WI38 (cell line): Measurements from ENCODE around the gene PALS2.

Experiments
- H3K4me3 ChIP-seq: 2 replicates; pipeline ENCODE4 v1.5.1; 2011; ENCODE audit warnings: low read depth, mild to moderate bottlenecking, control low read depth, low read length
- TF ChIP-seq, protein P1 (sequence below): IDR thresholded peaks from 2 replicates; pipeline ENCODE4 v1.5.1; 2012; ENCODE audit warnings: low read depth, mild to moderate bottlenecking, control low read depth, low read length

The PALS2 gene

DNA sequence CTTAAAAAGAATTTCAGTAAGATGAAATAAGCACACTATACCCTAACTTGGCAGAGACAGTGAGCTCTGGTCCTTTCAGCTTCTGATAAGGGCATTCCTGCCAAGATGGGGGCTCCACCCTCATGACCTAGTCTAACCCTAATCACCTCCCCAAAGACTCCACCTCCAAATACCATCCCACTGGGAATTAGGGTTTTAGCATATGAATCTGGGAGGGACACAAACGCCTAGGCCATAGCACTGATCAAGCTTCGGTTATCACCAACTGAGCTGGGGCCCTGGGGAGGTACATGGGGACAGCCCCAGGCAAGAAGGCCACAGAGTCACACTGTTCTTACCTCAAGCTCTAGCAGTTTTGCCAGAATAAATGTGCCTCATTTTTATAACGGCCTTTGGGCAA, 31.4 kb downstream of the PALS2 start:
- H3K4me3 ChIP-seq, result no peak overlapping the region
- TF ChIP-seq, protein P1, sequence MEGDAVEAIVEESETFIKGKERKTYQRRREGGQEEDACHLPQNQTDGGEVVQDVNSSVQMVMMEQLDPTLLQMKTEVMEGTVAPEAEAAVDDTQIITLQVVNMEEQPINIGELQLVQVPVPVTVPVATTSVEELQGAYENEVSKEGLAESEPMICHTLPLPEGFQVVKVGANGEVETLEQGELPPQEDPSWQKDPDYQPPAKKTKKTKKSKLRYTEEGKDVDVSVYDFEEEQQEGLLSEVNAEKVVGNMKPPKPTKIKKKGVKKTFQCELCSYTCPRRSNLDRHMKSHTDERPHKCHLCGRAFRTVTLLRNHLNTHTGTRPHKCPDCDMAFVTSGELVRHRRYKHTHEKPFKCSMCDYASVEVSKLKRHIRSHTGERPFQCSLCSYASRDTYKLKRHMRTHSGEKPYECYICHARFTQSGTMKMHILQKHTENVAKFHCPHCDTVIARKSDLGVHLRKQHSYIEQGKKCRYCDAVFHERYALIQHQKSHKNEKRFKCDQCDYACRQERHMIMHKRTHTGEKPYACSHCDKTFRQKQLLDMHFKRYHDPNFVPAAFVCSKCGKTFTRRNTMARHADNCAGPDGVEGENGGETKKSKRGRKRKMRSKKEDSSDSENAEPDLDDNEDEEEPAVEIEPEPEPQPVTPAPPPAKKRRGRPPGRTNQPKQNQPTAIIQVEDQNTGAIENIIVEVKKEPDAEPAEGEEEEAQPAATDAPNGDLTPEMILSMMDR, result no peak

DNA sequence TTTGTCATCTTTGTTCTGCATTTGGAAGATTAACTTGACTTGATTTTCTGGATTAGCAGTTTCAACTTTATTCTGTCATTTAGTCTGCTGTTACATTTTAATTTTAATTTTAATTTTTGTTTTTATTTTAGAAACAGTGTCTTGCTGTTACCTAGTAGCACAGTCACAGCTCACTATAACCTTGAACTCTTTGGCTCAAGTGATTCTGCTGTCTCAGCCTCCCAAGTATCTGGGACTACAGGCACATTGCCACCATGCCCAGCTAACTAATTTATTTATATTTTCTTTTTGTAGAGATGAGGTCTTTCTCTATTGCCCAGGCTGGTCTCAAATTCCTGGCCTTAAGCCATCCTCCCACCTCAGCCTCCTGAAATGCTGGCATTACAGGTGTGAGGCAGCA, 35.3 kb downstream of the PALS2 start:
- TF ChIP-seq, protein P1, result no peak
- H3K4me3 ChIP-seq, result no peak overlapping the region

DNA sequence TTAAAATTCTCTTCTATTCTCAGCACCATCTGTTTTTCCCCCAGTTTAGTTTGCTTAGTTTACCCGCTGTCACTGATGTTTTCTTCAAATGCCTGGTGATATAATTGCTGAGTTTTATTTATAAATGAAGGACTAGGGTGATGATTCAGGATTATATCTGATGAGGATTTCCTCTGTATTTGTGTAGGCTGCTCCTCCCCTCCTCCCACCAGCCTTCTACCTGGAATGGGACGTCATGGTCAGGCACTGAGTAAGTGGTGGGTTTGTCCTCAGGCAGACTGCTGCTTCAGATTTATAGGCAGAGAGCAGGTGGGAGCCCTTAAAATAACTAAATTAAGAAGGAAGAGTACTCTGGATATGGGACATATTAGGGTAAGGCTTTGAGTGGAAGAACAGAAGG, 35.8 kb downstream of the PALS2 start:
- TF ChIP-seq, protein P1, result no peak
- H3K4me3 ChIP-seq, result no peak overlapping the region

DNA sequence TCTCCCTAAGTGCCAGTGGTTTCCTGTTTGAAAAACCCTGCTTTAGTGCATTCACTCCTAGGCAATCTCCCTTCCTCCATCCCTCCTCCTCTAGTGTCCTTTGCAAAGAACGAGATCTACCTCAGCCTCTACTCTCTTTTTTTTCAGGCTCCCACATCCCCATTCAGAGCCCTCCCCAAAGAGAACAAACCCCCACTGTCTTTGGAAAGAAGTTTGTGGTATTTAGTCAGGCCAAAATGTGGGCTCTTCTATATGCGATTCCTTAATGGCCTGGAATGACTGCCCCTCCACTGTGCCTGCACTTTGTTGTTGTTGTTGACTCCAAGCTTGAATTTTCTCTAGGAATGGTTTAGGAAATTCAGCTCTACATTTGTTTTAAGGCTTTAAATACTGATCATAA, 36.3 kb downstream of the PALS2 start:
- H3K4me3 ChIP-seq, result no peak overlapping the region
- TF ChIP-seq, protein P1, result no peak

DNA sequence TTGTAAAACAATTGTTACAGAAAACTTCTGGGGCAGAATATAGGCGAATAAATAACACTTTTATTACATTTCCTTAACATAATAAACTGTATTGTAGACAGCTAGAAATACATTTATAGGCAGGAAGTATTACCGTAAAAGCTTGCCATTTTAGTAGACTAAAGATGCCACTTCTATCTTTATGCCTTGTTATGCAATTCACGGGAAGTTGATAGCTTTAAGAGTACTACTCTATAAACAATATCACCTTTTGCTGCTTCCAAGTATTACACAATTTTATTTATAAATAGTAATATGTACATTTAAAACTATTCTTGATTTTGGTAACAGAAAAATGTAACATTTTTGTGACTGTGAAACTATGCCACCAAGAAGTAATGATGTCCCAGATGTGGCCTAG, 37.9 kb downstream of the PALS2 start:
- H3K4me3 ChIP-seq, result no peak overlapping the region
- TF ChIP-seq, protein P1, result no peak

DNA sequence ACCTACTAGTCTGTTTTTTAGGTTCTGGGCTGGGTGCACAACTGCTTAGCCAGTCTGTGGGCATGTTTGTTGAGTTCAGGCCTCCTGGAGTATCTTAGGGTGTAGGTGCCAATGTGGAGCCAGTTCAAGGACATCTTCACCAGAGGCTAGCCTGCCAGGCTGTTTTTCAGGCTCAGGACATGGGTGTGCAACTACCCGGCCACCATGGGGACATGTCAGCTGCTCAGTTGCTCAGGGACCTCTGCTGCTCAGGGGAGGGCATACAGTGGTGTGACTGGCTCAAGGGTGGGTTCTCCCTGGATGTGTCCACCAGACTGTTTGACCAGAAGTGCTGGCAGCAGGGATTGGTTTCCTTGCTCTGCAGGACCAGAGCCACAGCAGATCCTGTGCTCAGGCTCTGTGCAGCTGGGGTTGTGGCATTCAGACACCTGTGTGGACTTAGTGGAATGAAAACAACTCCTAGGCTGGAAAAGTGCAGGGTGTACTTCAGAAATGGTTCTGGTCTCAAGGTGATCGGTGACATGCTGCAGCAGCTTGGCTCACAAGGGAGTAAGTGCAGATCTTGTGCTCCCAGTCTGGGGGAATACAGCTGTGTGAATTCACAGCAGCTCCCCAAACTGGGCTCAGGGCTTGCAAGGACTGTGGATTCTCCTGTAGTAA, 44.8 kb downstream of the PALS2 start:
- no peak overlapping the region for H3K4me3 ChIP-seq
- TF ChIP-seq, protein P1, result no peak

DNA sequence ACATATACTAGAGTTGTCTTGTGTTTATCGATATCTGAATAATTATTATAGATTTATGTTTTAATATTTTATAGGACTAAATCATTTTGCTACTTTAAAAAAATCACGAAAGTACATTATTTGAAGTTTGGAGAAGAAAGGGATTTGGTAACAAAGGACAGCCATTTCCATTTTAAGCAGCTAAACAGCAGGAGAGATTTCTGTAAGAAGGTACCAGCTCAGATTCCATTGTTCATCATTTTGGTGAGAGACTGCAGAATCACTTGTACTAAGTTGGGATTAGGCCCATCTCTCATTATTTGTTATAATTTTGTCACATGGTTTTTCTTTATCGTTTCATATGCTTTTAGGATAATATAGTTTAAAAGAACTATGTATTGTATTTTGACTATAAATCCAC, 46.7 kb downstream of the PALS2 start:
- TF ChIP-seq, protein P1, result no peak
- H3K4me3 ChIP-seq, result no peak overlapping the region
